Ovary (tissue), 9 donors: ENCODE results near the gene CACNB2. TPM values are rescaled to one million over a fixed set of nuclear protein-coding genes. Genes with fewer than 3 reads are reported as not detected.

Source experiments
- DNase-seq, 5 donors: peaks; one replicate each; pipeline ENCODE4 v3.0.0-alpha.2; 2019 to 2020
- H3K27ac ChIP-seq, 2 donors: fragments of 200-600 bp; one replicate each; pipeline versions ENCODE4 v1.5.1 to v1.8.0; 2019 to 2022
- H3K27me3 ChIP-seq: fragments of 200-600 bp; one replicate; pipeline ENCODE4 v1.8.0; 2022
- H3K36me3 ChIP-seq: fragments of 200-600 bp; sonication (generic); one replicate; pipeline ENCODE4 v1.5.1; 2019
- H3K4me1 ChIP-seq: one replicate; pipeline ENCODE4 v1.8.1; 2013; ENCODE audit warnings: mild to moderate bottlenecking, moderate library complexity; ENCODE audit not compliant: insufficient read depth
- H3K4me3 ChIP-seq: fragments of 200-600 bp; sonication (generic); one replicate; pipeline ENCODE4 v1.5.1; 2017
- H3K9me3 ChIP-seq, 2 donors: fragments of 200-600 bp in 1 of 2; sonication (generic) in 1 of 2; one replicate each; pipeline versions ENCODE4 v1.5.1 to v1.8.1; 2013 to 2019; ENCODE audit warnings: mild to moderate bottlenecking in 1 of 2, moderate library complexity in 1 of 2
- CTCF ChIP-seq, 3 donors: fragments of 450-650 bp in 2 of 3; fragments of 200-600 bp in 1 of 3; IDR thresholded peaks; one replicate each; pipeline versions ENCODE4 v1.5.1 to v1.8.0; 2016 to 2022; ENCODE audit warnings: antibody characterized with exemption in 3 of 3, mild to moderate bottlenecking in 1 of 3
- EP300 ChIP-seq: sonication (generic); formaldehyde crosslinking; IDR thresholded peaks from one replicate; pipeline ENCODE4 v1.6.1; 2017; ENCODE audit warnings: antibody characterized with exemption
- POLR2A ChIP-seq: fragments of 450-650 bp; IDR thresholded peaks from one replicate; pipeline ENCODE4 v1.6.1; 2017; ENCODE audit warnings: antibody characterized with exemption, mild to moderate bottlenecking, moderate library complexity
- WGBS, 3 donors: extraction: QIAGEN DNeasy Blood & Tissue Kit in 1 of 3; methylation state at CpG; one replicate each; pipeline versions ENCODE4 v1.1.5 to v1.1.7; 2013 to 2017; 5-methylcytosine and 5-hydroxymethylcytosine counted together
- intact Hi-C, 4 donors: fragments of 100-400 bp; cut with DNase I; formaldehyde crosslinking; loops; one replicate each; pipeline versions ENCODE4 v1.11.0 to v1.15.1; 2022 to 2023
- polyA plus RNA-seq, 2 donors: library from polyadenylated mRNA; stranded (reverse); fragments of 200-250 nt in 1 of 2; fragments of 350-450 nt in 1 of 2; fragmentation: Illumina TruSeq in 1 of 2; extraction: RNeasy Lipid Tissue Mini Kit (QIAGEN cat#74804) in 1 of 2; gene quantifications; one replicate each; pipeline ENCODE4 v1.2.3, GENCODE V29; 2013 to 2014
- total RNA-seq, 7 donors: library from RNA; depleted of rRNA in 2 of 7; stranded (reverse); fragments of >200 nt in 2 of 7; fragmentation: NEBNext Ultra II Directional in 3 of 7; extraction: Animal tissue kit (Norgen Biotek cat#: 25700) in 3 of 7; gene quantifications; one replicate each; pipeline versions ENCODE4 v1.1.0 to v1.2.4, GENCODE V29; 2016 to 2023
- donor health status: DM: no; HTN: no; CAD: no; lungs with moderate emphysema.
- donor health status: DM: no; HTN: no; CAD: no.
- donor health status: Bipolar disorder and iron deficiency.
- donor health status: DM: yes; HTN: yes; CAD: no.
- donor health status: DM: no; HTN: no; CAD: no.
- donor health status: DM: yes; HTN: yes; CAD: no.

CACNB2 gene
- total and polyA plus RNA-seq, 9 donors = 8.9 to 60.9 (median 23.8) TPM

GRCh38 chr10:18557960-18558359 lies 417.7 kb downstream of the CACNB2 start:
- intact Hi-C loops = no loop called here
- Histone ChIP-seq H3K36me3 (no peaks in the 10 kb centered on the region), H3K27ac (no peak overlapping the region), H3K9me3 (no peaks in the 10 kb centered on the region), H3K27me3 (no peaks in the 10 kb centered on the region), H3K4me3 (no peak overlapping the region), H3K4me1 (no peaks in the 10 kb centered on the region)
- TF ChIP-seq CTCF (IDR thresholded peaks at IDR 0.05) (no peak), POLR2A (no peak), EP300 (no peak)
- no peak for DNase-seq
- WGBS, 3 donors = 93 to 98% (median 97%) methylated on average over 1 of the region's 1 CpG

DNA sequence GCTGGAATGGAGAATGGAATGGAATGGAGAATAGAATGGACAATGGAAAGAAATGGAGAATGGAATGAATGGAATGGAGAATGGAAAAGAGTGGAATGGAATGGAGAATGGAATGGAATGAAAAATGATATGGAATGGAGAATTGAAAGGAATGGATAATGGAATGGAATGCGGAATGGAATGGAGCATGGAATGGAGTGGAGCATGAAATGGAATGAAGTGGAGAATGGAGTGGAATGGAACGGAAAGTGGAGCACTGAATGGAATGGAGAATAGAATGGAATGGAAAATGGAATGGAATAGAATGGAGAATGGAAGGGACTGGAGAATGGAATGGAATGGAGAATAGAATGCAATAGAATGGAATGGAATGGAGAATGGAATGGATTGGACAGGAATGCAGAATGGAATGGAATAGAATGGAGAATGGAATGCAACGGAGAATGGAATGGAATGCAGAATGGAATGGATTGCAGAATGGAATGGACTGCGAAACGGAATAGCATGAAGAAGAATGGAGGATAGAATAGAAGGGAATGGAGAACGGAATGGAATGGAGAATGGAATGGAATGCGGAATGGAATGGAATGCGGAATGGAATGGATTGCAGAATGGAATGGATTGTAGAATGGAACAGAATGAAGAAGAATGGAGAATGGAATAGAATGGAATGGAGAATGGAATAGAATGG lies 421.8 kb downstream of the CACNB2 start:
- Histone ChIP-seq H3K27me3 (no peaks in the 10 kb centered on the region), H3K9me3 (no peaks in the 10 kb centered on the region), H3K27ac (no peak overlapping the region), H3K4me3 (no peak overlapping the region), H3K36me3 (no peaks in the 10 kb centered on the region), H3K4me1 (no peaks in the 10 kb centered on the region)
- DNase-seq = no peak
- WGBS, 3 donors = 92 to 98% (median 95%) methylated on average over 8 of the region's 8 CpGs
- intact Hi-C loops = no loop called here
- TF ChIP-seq CTCF (IDR thresholded peaks at IDR 0.05) (no peak), EP300 (no peak), POLR2A (no peak)

DNA sequence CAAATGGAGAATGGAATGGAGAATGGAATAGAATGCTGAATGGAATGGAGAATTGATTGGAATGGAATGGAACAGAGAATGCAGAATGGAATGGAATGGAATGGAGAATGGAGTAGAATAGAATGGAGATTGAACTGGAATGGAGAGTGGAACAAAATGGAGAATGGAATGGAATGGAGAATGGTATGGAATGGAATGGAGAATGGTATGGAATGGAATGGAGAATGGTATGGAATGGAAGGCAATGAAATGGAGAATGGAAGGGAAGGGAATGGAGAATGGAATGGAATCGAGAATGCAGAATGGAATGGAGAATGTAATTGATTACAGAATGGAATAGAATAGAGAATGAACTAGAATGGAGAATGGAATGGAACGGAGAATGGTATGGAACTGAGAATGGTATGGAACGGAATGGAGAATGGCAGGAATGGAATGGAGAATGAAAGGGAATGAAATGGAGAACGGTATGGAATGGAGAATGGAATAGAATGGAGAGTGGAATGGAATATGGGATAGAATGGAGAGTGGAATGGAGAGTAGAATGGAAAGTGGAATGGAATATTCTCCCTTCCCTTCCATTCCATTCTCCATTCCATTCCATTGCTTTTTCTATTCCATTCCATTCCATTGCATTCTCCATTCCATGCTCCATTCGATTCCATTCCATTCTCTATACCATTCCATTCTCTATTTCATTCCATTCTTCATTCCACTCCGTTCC lies 422.9 kb downstream of the CACNB2 start:
- H3K9me3 ChIP-seq = no peaks in the 10 kb centered on the region
- intact Hi-C loops = no loop called here
- no peaks in the 10 kb centered on the region for H3K27me3 ChIP-seq
- 93 to 99% (median 98%) methylated on average over 6 of the region's 6 CpGs for WGBS, 3 donors
- no peaks in the 10 kb centered on the region for H3K36me3 ChIP-seq
- H3K4me3 ChIP-seq = no peak overlapping the region
- H3K27ac ChIP-seq = no peak overlapping the region
- DNase-seq = no peak
- no peaks in the 10 kb centered on the region for H3K4me1 ChIP-seq
- TF ChIP-seq CTCF (IDR thresholded peaks at IDR 0.05) (no peak), POLR2A (no peak), EP300 (no peak)

DNA sequence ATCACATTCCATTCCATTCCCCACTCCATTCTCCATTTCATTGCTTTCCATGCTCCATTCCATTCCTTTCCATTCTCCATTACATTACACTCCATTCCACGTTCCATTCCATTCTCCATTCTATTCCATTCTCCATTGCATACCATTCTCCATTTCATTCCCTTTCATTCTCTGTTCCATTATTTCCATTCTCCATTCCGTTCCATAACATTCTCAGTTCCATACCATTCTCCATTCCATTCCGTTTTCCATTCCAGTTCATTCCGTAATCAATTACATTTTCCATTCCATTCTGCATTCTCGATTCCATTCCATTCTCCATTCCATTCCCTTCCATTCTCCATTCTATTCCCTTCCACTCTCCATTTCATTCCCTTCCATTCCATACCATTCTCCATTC lies 424.8 kb downstream of the CACNB2 start:
- WGBS, 3 donors = 97 to 99% (median 98%) methylated on average over 5 of the region's 5 CpGs
- Histone ChIP-seq H3K27me3 (no peaks in the 10 kb centered on the region), H3K4me1 (no peaks in the 10 kb centered on the region), H3K36me3 (no peaks in the 10 kb centered on the region), H3K27ac (no peak overlapping the region), H3K9me3 (no peaks in the 10 kb centered on the region), H3K4me3 (no peak overlapping the region)
- no peak for TF ChIP-seq POLR2A
- intact Hi-C loops = no loop called here
- DNase-seq = no peak

GRCh38 chr10:18566177-18566576 lies 426.0 kb downstream of the CACNB2 start:
- Histone ChIP-seq H3K4me3 (no peak overlapping the region), H3K27me3 (no peaks in the 10 kb centered on the region), H3K36me3 (no peaks in the 10 kb centered on the region), H3K27ac (no peak overlapping the region), H3K9me3 (no peaks in the 10 kb centered on the region), H3K4me1 (no peaks in the 10 kb centered on the region)
- no peak for DNase-seq
- WGBS, 3 donors = 84 to 95% (median 85%) methylated on average over 4 of the region's 4 CpGs
- TF ChIP-seq CTCF (IDR thresholded peaks at IDR 0.05) (no peak), EP300 (no peak), POLR2A (no peak)
- intact Hi-C loops = no loop called here
